Hematopoietic multipotent progenitor cell treated with erythropoietin and hydrocortisone succinate and interleukin-3 and kit ligand, for 6 days (in vitro differentiated cells): ENCODE measurements around the gene BCL2L15.
A peak's percentile ranks its signal among the peaks of the same experiment; 100 is the strongest.

Experiments used
- DNase-seq: peaks from one replicate; pipeline ENCODE4 v3.0.0-alpha.2; 2015

Gene BCL2L15

GRCh38 chr1:113887402-113888175 is at the start of gene BCL2L15:
Gene BCL2L15, minus strand, starts transcription at chr1:113887581. Its CDS starts 206 bp downstream, at chr1:113887375.
- peak; percentile 43 for DNase-seq

- DNase-seq = no peak
Measured at GRCh38 chr1:113937146-113937545, 49.8 kb upstream of the BCL2L15 start.

GRCh38 chr1:113935970-113936369 is 48.6 kb upstream of the BCL2L15 start:
- DNase-seq = no peak

- DNase-seq = no peak
Measured at GRCh38 chr1:113935176-113935575, 47.8 kb upstream of the BCL2L15 start.

- no peak for DNase-seq
Measured at GRCh38 chr1:113934511-113935055, 47.2 kb upstream of the BCL2L15 start.

- no peak for DNase-seq
Measured at GRCh38 chr1:113934006-113934405, 46.6 kb upstream of the BCL2L15 start.

GRCh38 chr1:113931451-113931851 is 44.1 kb upstream of the BCL2L15 start:
- peak; percentile 93 for DNase-seq

- peak; percentile 73 for DNase-seq
Measured at GRCh38 chr1:113930499-113931161, 43.2 kb upstream of the BCL2L15 start.

- DNase-seq = peak; percentile 73
Measured at GRCh38 chr1:113929750-113930498, 42.5 kb upstream of the BCL2L15 start.

GRCh38 chr1:113928941-113929749 is 41.8 kb upstream of the BCL2L15 start, which contains the start of gene HIPK1:
Gene HIPK1, plus strand, starts transcription at chr1:113929324.
- DNase-seq = peak; percentile 96

- peak; percentile 57 for DNase-seq
Measured at GRCh38 chr1:113928187-113928930, 41.0 kb upstream of the BCL2L15 start.

- DNase-seq = no peak
Measured at GRCh38 chr1:113924473-113924872, 37.1 kb upstream of the BCL2L15 start.

GRCh38 chr1:113922957-113923356 is 35.6 kb upstream of the BCL2L15 start:
- no peak for DNase-seq

GRCh38 chr1:113918243-113918642 is 30.9 kb upstream of the BCL2L15 start:
- no peak for DNase-seq

GRCh38 chr1:113917400-113918082 is 30.2 kb upstream of the BCL2L15 start:
- no peak for DNase-seq

GRCh38 chr1:113916974-113917373 is 29.6 kb upstream of the BCL2L15 start:
- DNase-seq = no peak

GRCh38 chr1:113913887-113914664 is 26.7 kb upstream of the BCL2L15 start:
- peak; percentile 99 for DNase-seq

GRCh38 chr1:113913312-113913668 is 25.9 kb upstream of the BCL2L15 start:
- DNase-seq = no peak

- peak; percentile 88 for DNase-seq
Measured at GRCh38 chr1:113912594-113913311, 25.4 kb upstream of the BCL2L15 start.
